GM18867 (cell line): Measurements from ENCODE around the gene PRSS50.
A peak's percentile ranks its signal among the peaks of the same experiment; 100 is the strongest.
"Not testable (repeated sequence)": the region's sequence is repeated elsewhere in the genome, so short reads cannot be mapped to it uniquely, and the experiment has no call there.

ENCODE experiments used
- ATAC-seq: cut with Tn5 transposase; IDR thresholded peaks from one replicate; pipeline ENCODE4 v1.9.1; 2021; ENCODE audit warnings: mild to moderate bottlenecking, moderate library complexity; ENCODE audit not compliant: unreplicated experiment

Gene PRSS50

DNA sequence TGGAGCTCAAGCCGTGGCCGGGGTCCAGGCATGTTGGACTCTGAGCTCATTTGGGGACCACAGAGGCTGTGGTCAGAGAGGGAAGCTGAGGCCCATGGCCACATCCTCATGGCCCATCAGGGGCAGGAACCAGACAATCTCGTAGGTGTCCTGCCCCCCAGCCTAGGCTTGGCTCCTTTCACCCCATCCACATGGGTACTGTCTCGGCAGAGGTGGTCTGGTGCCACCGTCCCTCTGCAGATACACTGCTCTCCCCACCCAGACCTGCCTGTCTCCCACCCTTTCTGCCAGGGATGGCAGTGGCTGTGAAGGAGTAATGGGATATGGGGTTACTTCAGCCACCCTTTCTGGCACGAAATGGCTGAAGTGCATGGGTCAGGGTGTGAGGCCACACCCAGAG, 7.9 kb downstream of the PRSS50 start:
- ATAC-seq, result no peak

- ATAC-seq, result no peak
These were observed 8.5 kb downstream of the PRSS50 start for GRCh38 chr3:46709157-46709654.

- ATAC-seq, result no peak
These were observed 9.1 kb downstream of the PRSS50 start for GRCh38 chr3:46708401-46709156.

- ATAC-seq, result no peak
These were observed 10.1 kb downstream of the PRSS50 start for GRCh38 chr3:46707601-46708011.

GRCh38 chr3:46706771-46707582, 10.7 kb downstream of the PRSS50 start:
- no peak for ATAC-seq

- ATAC-seq, result no peak
These were observed 11.7 kb downstream of the PRSS50 start for GRCh38 chr3:46705751-46706552.

- ATAC-seq, result peak; percentile 58
These were observed 12.6 kb downstream of the PRSS50 start for GRCh38 chr3:46705022-46705530.

- not testable (repeated sequence) for ATAC-seq
These were observed 13.3 kb downstream of the PRSS50 start for GRCh38 chr3:46704346-46704745.

DNA sequence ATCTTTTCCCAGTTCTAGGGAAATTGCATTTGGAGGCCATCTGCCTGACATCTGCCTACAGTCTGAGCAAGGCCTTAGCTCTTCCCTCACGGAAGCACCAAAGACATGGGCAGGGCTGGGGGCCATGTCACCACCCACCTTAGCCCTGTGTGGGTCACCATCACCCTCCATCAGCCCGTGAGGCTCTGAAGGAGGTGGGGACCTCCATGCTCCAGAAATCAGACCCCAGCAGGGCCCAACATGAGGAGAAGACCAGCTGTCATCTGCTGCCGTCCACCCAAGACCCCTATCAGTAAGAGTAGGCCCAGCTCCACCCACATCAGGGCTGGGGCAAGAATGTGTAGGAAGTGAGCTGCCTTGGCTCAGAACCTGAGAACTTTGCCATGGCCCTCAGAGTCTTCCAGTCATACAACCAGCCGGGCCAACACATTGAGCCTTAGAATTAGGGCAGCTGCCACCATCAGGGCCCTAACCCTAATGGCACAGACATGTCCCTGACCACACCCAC, 14.6 kb downstream of the PRSS50 start:
- ATAC-seq, result no peak

GRCh38 chr3:46702246-46703012, 15.2 kb downstream of the PRSS50 start:
- ATAC-seq, result no peak

DNA sequence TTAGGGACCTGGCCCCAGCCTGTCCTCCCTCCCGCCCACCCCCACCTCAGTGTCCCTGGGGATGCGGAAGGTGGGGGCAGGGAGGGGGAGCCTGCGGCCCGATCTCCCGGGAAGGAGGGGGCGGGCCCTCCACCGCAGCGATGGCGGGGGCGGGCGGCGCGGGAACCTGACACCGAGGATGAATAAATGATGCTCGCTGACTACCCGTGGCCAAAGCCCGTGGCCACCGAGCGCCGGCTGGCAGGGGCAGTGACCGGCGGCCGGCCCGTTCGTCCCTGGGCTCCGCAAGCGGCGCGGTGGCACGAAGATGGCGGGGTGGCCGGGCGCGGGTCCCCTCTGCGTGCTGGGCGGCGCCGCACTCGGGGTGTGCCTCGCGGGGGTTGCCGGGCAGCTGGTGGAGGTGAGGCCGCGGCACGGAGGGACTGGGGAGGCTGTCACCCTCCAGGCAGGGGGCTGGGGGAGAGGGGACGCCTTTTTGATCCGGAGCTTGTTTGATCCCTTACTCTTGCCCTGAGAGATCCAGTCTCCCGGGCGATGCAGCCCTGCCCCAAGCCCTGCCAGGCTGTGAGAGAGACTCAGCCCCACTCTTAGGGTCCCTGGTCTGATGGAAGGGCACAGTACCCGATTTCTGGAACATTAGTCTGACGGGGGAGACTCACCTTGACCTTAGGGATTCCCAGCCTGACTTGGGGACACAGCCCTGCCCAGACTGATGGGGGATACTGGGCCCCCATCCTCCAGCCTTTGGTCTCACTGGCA, 16.3 kb downstream of the PRSS50 start, which contains the start of gene TMIE:
Gene TMIE (plus strand): TSS at position 212 of the 759 bp plus-strand sequence. CDS start 96 bp downstream, at position 308.
- no peak for ATAC-seq

- no peak for ATAC-seq
These were observed 16.9 kb downstream of the PRSS50 start for GRCh38 chr3:46700772-46701171.

GRCh38 chr3:46699676-46700523, 17.8 kb downstream of the PRSS50 start:
- no peak for ATAC-seq

GRCh38 chr3:46695962-46696894, 21.4 kb downstream of the PRSS50 start:
- ATAC-seq, result no peak

DNA sequence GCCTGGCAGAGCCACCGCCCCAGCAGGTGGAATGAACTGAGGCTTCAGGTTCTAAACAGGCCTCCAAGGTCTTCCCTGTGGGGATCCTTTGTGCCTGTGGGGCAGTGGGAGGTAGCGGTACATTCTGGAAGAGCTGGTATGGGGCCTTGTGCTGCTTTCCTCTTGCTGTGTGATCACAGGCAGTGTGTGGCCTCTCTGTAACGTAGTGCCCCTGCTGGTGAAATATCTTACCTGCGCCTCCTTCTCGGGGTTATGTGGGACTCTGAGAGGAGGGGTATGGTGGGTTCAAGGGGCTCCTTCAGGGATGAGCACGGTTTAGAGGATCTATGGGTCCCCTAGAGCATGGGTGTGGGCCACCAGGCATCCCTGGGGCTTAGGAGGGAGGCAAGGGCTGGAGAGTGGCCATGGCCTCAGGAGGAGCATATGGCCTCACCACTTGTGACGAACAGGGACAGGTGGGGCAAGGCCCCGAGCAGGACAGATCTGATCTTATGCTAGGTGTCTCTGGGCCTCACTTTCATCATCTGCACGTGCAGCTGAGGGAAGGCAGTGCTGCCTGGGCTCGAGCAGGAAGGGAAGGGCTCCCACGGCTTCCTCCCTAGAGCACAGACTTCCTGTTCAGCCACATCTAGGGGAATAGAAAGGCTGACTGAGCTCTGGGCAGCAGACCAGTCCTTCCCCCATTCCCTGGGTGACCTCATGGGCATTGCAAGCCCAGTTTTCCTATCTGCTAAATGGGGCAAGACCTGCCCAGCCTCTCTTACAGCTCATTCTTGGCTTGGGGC, 22.3 kb downstream of the PRSS50 start:
- no peak for ATAC-seq

GRCh38 chr3:46694520-46694919, 23.1 kb downstream of the PRSS50 start:
- ATAC-seq, result no peak
